ENCODE measurements around the gene SHB. TPM values are rescaled to one million over a fixed set of nuclear protein-coding genes. Genes with fewer than 3 reads are reported as not detected.

The SHB gene
- total RNA-seq, 6 experiments from 2014 or later: 12.0 to 43.1 (median 21.9) TPM

- H3K4me3 ChIP-seq: no peak overlapping the region
- H3K27me3 ChIP-seq: no peaks in the 10 kb centered on the region
- peaks cover 0 to 12% (median 0%) of the 10 kb centered on the region in 4 donors for H3K4me1 ChIP-seq
- no peak overlapping the region for H3K27ac ChIP-seq
- peaks cover 4 to 42% (median 16%) of the 10 kb centered on the region in 4 donors for H3K36me3 ChIP-seq
- intact Hi-C loops (cut with DNase I): no loop called here
- H3K9me3 ChIP-seq: no peaks in the 10 kb centered on the region
- WGBS (ENCODE audit: insufficient coverage, low coverage, low lambda C conversion rate, missing lambda C conversion rate): 50% methylated on average over 1 of the region's 7 CpGs
- ATAC-seq (no peak), DNase-seq (no peak)
- no peak for TF ChIP-seq CTCF (IDR thresholded peaks at IDR 0.05)
- no peak for TF ChIP-seq POLR2A (IDR thresholded peaks at IDR 0.05)
Measured at GRCh38 chr9:37944266-37944650, 124.8 kb downstream of the SHB start.

GRCh38 chr9:37943345-37944265 lies 125.4 kb downstream of the SHB start:
- peak in 1 of 4 donors; percentile 21 for ATAC-seq
- H3K4me1 ChIP-seq: peaks cover 0 to 12% (median 0%) of the 10 kb centered on the region in 4 donors
- WGBS (ENCODE audit: insufficient coverage, low coverage, low lambda C conversion rate, missing lambda C conversion rate): 77% methylated on average over 6 of the region's 12 CpGs
- no peak overlapping the region for H3K4me3 ChIP-seq
- TF ChIP-seq POLR2A (IDR thresholded peaks at IDR 0.05) (no peak), CTCF (IDR thresholded peaks at IDR 0.05) (no peak)
- peaks cover 4 to 39% (median 15%) of the 10 kb centered on the region in 4 donors for H3K36me3 ChIP-seq
- peak in 1 of 3 donors; percentile 34 for DNase-seq
- H3K9me3 ChIP-seq: no peaks in the 10 kb centered on the region
- H3K27ac ChIP-seq: no peak overlapping the region
- intact Hi-C loops (cut with DNase I): no loop called here
- no peaks in the 10 kb centered on the region for H3K27me3 ChIP-seq

GRCh38 chr9:37942621-37943344 lies 126.2 kb downstream of the SHB start:
- Histone ChIP-seq H3K27ac (no peak overlapping the region), H3K4me1 (peaks cover 0 to 12% (median 0%) of the 10 kb centered on the region in 4 donors), H3K36me3 (peaks cover 4 to 33% (median 11%) of the 10 kb centered on the region in 4 donors), H3K27me3 (no peaks in the 10 kb centered on the region), H3K9me3 (no peaks in the 10 kb centered on the region), H3K4me3 (no peak overlapping the region)
- DNase-seq: no peak
- ATAC-seq: no peak
- no peak for TF ChIP-seq POLR2A (IDR thresholded peaks at IDR 0.05)
- no peak for TF ChIP-seq CTCF (IDR thresholded peaks at IDR 0.05)
- intact Hi-C loops (cut with DNase I): no loop called here
- WGBS (ENCODE audit: insufficient coverage, low coverage, low lambda C conversion rate, missing lambda C conversion rate): 89% methylated on average over 8 of the region's 12 CpGs

- Histone ChIP-seq H3K4me3 (no peak overlapping the region), H3K4me1 (peaks cover 0 to 12% (median 0%) of the 10 kb centered on the region in 4 donors), H3K27ac (no peak overlapping the region), H3K9me3 (no peaks in the 10 kb centered on the region), H3K27me3 (no peaks in the 10 kb centered on the region), H3K36me3 (peaks cover 0 to 20% (median 3%) of the 10 kb centered on the region in 4 donors)
- TF ChIP-seq CTCF (IDR thresholded peaks at IDR 0.05) (no peak), POLR2A (IDR thresholded peaks at IDR 0.05) (no peak)
- WGBS (ENCODE audit: insufficient coverage, low coverage, low lambda C conversion rate, missing lambda C conversion rate): no CpG with 5 or more reads among the region's 2 CpGs
- intact Hi-C loops (cut with DNase I): no loop called here
- no peak for ATAC-seq
- no peak for DNase-seq
Measured at GRCh38 chr9:37941253-37941652, 127.8 kb downstream of the SHB start.
